WTC11 (cell line): Measurements from ENCODE around the gene MACROD2. TPM values are rescaled to one million over a fixed set of nuclear protein-coding genes. Genes with fewer than 3 reads are reported as not detected.

Source experiments
- ATAC-seq: fragments of 200-7000 bp; cut with Tn5 transposase; 2 replicates; pipeline ENCODE4 v1.10.0; 2021; ENCODE audit warnings: mild to moderate bottlenecking, moderate library complexity
- CTCF ChIA-PET: fragments of 300-600 bp; sonication (Branson Sonifier 250); formaldehyde crosslinking; loops from one replicate; lab custom pipeline; 2021; ENCODE audit warnings: antibody characterized with exemption; lab: Charles Lee
- POLR2A ChIA-PET: fragments of 350-600 bp; sonication (Branson Sonifier 250); formaldehyde crosslinking; loops from one replicate; lab custom pipeline; 2021; ENCODE audit warnings: antibody characterized with exemption; lab: Charles Lee
- DNase-seq: peaks from one replicate; pipeline ENCODE4 v3.0.0; 2021; ENCODE audit warnings: low spot score
- H3K27ac Mint-ChIP-seq: 2 replicates; pipeline ENCODE4 v1.8.0; 2021; ENCODE audit warnings: mixed read lengths
- H3K27me3 Mint-ChIP-seq: 2 replicates; pipeline ENCODE4 v1.8.0; 2021; ENCODE audit warnings: low read depth, mild to moderate bottlenecking, moderate library complexity, mixed read lengths
- H3K36me3 Mint-ChIP-seq: 2 replicates; pipeline ENCODE4 v1.8.0; 2021; ENCODE audit warnings: mixed read lengths
- H3K4me1 Mint-ChIP-seq: 2 replicates; pipeline ENCODE4 v1.8.0; 2022; ENCODE audit warnings: mixed read lengths
- H3K4me3 Mint-ChIP-seq: 2 replicates; pipeline ENCODE4 v1.8.0; 2021; ENCODE audit warnings: mild to moderate bottlenecking, moderate library complexity, mixed read lengths
- H3K9me3 Mint-ChIP-seq: 2 replicates; pipeline ENCODE4 v1.8.0; 2021; ENCODE audit warnings: mixed read lengths
- ELF4 ChIP-seq: sonication (generic); formaldehyde crosslinking; IDR thresholded peaks from 2 replicates; pipeline ENCODE4 v1.8.1; 2022; ENCODE audit warnings: low read depth, mild to moderate bottlenecking, moderate library complexity, missing genetic modification reagents
- EMX1 ChIP-seq: fragments of 250-450 bp; sonication (Bioruptor Pico); IDR thresholded peaks from 2 replicates; pipeline ENCODE4 v1.8.0; 2021; ENCODE audit warnings: mild to moderate bottlenecking
- FOXK1 ChIP-seq: sonication (generic); formaldehyde crosslinking; IDR thresholded peaks from 2 replicates; pipeline ENCODE4 v1.8.0; 2022; ENCODE audit warnings: mild to moderate bottlenecking, moderate library complexity, missing genetic modification reagents
- GTF2I ChIP-seq: fragments of 250-450 bp; sonication (Bioruptor Pico); conservative IDR thresholded peaks from 2 replicates; pipeline ENCODE4 v1.4.0; 2021; ENCODE audit warnings: mild to moderate bottlenecking
- KAT7 ChIP-seq: sonication (generic); formaldehyde crosslinking; IDR thresholded peaks from 2 replicates; pipeline ENCODE4 v1.8.1; 2023; ENCODE audit warnings: missing genetic modification reagents, mild to moderate bottlenecking, borderline replicate concordance
- NFATC4 ChIP-seq: fragments of 250-450 bp; sonication (Bioruptor Pico); IDR thresholded peaks from 2 replicates; pipeline ENCODE4 v1.9.0; 2021; ENCODE audit warnings: mild to moderate bottlenecking
- OVOL2 ChIP-seq: fragments of 250-450 bp; sonication (Bioruptor Pico); IDR thresholded peaks from 2 replicates; pipeline ENCODE4 v1.9.0; 2021; ENCODE audit warnings: mild to moderate bottlenecking, borderline replicate concordance
- ZNF138 ChIP-seq: sonication (generic); formaldehyde crosslinking; conservative IDR thresholded peaks from 2 replicates; pipeline ENCODE4 v1.8.1; 2022; ENCODE audit warnings: mild to moderate bottlenecking, moderate library complexity, missing genetic modification reagents
- ZNF396 ChIP-seq: fragments of 250-450 bp; sonication (Bioruptor Pico); IDR thresholded peaks from 2 replicates; pipeline ENCODE4 v1.8.0; 2021; ENCODE audit warnings: mild to moderate bottlenecking, moderate library complexity, borderline replicate concordance
- ZNF423 ChIP-seq: fragments of 250-450 bp; sonication (Bioruptor Pico); IDR thresholded peaks from 2 replicates; pipeline ENCODE4 v2.1.2; 2022; ENCODE audit warnings: mild to moderate bottlenecking, moderate library complexity
- total RNA-seq: library from RNA; stranded (reverse); gene quantifications from 3 replicates; pipeline ENCODE4 v1.2.3, GENCODE V29; 2021
- TF ChIP-seq, protein P1 (sequence below): fragments of 250-450 bp; sonication (Bioruptor Pico); IDR thresholded peaks from 2 replicates; pipeline ENCODE4 v1.9.0; 2021; ENCODE audit warnings: mild to moderate bottlenecking
- TF ChIP-seq, protein P2 (sequence below): fragments of 250-450 bp; sonication (Bioruptor Pico); IDR thresholded peaks from 2 replicates; pipeline ENCODE4 v1.8.0; 2021; ENCODE audit warnings: mild to moderate bottlenecking
- TF ChIP-seq, protein P3 (sequence below): fragments of 250-450 bp; sonication (Bioruptor Pico); IDR thresholded peaks from 2 replicates; pipeline ENCODE4 v1.9.0; 2021; ENCODE audit warnings: moderate library complexity, mild to moderate bottlenecking, inconsistent platforms, borderline replicate concordance
- TF ChIP-seq, protein P4 (sequence below): fragments of 250-450 bp; sonication (Bioruptor Pico); IDR thresholded peaks from 2 replicates; pipeline ENCODE4 v1.9.0; 2021; ENCODE audit warnings: mild to moderate bottlenecking
- TF ChIP-seq, protein P5 (sequence below): sonication (generic); formaldehyde crosslinking; IDR thresholded peaks from 2 replicates; pipeline ENCODE4 v1.8.1; 2023; ENCODE audit warnings: mild to moderate bottlenecking, missing genetic modification reagents, moderate library complexity
- TF ChIP-seq, protein P6 (sequence below): sonication (generic); formaldehyde crosslinking; IDR thresholded peaks from 2 replicates; pipeline ENCODE4 v1.8.0; 2022; ENCODE audit warnings: mild to moderate bottlenecking, missing genetic modification reagents
- TF ChIP-seq, protein P7 (sequence below): sonication (generic); formaldehyde crosslinking; IDR thresholded peaks from 2 replicates; pipeline ENCODE4 v1.8.1; 2023; ENCODE audit warnings: mild to moderate bottlenecking, missing genetic modification reagents
- TF ChIP-seq, protein P8 (sequence below): sonication (generic); formaldehyde crosslinking; IDR thresholded peaks from 2 replicates; pipeline ENCODE4 v1.8.1; 2023; ENCODE audit warnings: mild to moderate bottlenecking, missing genetic modification reagents

MACROD2 gene
- total RNA-seq, 1 experiment from 2014 or later = 4.1 TPM

DNA sequence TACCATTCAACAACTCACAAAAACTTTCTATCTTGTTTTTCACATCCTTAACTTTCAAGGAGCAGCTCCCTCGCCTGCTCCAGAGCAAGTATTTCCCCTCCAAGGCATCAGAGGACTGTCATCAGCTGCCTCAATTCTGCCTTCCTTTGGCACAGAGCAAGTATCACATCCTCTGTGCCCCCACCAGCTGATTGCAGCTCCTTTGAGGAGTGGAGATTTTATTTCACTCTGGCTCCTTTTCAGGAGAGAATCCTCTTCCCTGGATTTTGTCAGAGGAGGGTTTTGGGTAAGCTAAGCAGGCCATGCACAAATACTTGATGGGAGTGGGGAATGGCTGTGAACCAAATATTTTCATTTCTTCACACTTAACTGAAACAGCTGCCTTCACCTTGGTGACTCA, 952.6 kb downstream of the MACROD2 start:
- Mint-ChIP-seq H3K4me1 (peaks cover 58% of the 10 kb centered on the region), H3K27me3 (no peaks in the 10 kb centered on the region), H3K4me3 (no peak overlapping the region), H3K36me3 (no peaks in the 10 kb centered on the region), H3K9me3 (peaks cover 6% of the 10 kb centered on the region), H3K27ac (peak overlapping the region; percentile 70)
- no peak for TF ChIP-seq ZNF423 (CRISPR knock-in tag)
- TF ChIP-seq, protein P1, sequence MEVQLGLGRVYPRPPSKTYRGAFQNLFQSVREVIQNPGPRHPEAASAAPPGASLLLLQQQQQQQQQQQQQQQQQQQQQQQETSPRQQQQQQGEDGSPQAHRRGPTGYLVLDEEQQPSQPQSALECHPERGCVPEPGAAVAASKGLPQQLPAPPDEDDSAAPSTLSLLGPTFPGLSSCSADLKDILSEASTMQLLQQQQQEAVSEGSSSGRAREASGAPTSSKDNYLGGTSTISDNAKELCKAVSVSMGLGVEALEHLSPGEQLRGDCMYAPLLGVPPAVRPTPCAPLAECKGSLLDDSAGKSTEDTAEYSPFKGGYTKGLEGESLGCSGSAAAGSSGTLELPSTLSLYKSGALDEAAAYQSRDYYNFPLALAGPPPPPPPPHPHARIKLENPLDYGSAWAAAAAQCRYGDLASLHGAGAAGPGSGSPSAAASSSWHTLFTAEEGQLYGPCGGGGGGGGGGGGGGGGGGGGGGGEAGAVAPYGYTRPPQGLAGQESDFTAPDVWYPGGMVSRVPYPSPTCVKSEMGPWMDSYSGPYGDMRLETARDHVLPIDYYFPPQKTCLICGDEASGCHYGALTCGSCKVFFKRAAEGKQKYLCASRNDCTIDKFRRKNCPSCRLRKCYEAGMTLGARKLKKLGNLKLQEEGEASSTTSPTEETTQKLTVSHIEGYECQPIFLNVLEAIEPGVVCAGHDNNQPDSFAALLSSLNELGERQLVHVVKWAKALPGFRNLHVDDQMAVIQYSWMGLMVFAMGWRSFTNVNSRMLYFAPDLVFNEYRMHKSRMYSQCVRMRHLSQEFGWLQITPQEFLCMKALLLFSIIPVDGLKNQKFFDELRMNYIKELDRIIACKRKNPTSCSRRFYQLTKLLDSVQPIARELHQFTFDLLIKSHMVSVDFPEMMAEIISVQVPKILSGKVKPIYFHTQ (CRISPR knock-in tag) = no peak
- TF ChIP-seq, protein P2, sequence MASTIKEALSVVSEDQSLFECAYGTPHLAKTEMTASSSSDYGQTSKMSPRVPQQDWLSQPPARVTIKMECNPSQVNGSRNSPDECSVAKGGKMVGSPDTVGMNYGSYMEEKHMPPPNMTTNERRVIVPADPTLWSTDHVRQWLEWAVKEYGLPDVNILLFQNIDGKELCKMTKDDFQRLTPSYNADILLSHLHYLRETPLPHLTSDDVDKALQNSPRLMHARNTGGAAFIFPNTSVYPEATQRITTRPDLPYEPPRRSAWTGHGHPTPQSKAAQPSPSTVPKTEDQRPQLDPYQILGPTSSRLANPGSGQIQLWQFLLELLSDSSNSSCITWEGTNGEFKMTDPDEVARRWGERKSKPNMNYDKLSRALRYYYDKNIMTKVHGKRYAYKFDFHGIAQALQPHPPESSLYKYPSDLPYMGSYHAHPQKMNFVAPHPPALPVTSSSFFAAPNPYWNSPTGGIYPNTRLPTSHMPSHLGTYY (CRISPR knock-in tag) = no peak
- TF ChIP-seq OVOL2 = no peak
- TF ChIP-seq, protein P3, sequence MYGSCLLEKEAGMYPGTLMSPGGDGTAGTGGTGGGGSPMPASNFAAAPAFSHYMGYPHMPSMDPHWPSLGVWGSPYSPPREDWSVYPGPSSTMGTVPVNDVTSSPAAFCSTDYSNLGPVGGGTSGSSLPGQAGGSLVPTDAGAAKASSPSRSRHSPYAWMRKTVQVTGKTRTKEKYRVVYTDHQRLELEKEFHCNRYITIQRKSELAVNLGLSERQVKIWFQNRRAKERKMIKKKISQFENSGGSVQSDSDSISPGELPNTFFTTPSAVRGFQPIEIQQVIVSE (CRISPR knock-in tag) = no peak
- TF ChIP-seq ZNF138 (CRISPR knock-in tag) = no peak
- TF ChIP-seq, protein P4, sequence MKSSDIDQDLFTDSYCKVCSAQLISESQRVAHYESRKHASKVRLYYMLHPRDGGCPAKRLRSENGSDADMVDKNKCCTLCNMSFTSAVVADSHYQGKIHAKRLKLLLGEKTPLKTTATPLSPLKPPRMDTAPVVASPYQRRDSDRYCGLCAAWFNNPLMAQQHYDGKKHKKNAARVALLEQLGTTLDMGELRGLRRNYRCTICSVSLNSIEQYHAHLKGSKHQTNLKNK (CRISPR knock-in tag) = no peak
- TF ChIP-seq, protein P5, sequence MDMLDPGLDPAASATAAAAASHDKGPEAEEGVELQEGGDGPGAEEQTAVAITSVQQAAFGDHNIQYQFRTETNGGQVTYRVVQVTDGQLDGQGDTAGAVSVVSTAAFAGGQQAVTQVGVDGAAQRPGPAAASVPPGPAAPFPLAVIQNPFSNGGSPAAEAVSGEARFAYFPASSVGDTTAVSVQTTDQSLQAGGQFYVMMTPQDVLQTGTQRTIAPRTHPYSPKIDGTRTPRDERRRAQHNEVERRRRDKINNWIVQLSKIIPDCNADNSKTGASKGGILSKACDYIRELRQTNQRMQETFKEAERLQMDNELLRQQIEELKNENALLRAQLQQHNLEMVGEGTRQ (CRISPR knock-in tag) = no peak
- TF ChIP-seq NFATC4 (CRISPR knock-in tag) = no peak
- TF ChIP-seq GTF2I (CRISPR knock-in tag) = no peak
- TF ChIP-seq ELF4 = no peak
- no peak for TF ChIP-seq FOXK1
- TF ChIP-seq, protein P6, sequence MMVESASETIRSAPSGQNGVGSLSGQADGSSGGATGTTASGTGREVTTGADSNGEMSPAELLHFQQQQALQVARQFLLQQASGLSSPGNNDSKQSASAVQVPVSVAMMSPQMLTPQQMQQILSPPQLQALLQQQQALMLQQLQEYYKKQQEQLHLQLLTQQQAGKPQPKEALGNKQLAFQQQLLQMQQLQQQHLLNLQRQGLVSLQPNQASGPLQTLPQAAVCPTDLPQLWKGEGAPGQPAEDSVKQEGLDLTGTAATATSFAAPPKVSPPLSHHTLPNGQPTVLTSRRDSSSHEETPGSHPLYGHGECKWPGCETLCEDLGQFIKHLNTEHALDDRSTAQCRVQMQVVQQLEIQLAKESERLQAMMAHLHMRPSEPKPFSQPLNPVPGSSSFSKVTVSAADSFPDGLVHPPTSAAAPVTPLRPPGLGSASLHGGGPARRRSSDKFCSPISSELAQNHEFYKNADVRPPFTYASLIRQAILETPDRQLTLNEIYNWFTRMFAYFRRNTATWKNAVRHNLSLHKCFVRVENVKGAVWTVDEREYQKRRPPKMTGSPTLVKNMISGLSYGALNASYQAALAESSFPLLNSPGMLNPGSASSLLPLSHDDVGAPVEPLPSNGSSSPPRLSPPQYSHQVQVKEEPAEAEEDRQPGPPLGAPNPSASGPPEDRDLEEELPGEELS (CRISPR knock-in tag) = no peak
- TF ChIP-seq KAT7 (CRISPR knock-in tag) = no peak
- TF ChIP-seq, protein P7, sequence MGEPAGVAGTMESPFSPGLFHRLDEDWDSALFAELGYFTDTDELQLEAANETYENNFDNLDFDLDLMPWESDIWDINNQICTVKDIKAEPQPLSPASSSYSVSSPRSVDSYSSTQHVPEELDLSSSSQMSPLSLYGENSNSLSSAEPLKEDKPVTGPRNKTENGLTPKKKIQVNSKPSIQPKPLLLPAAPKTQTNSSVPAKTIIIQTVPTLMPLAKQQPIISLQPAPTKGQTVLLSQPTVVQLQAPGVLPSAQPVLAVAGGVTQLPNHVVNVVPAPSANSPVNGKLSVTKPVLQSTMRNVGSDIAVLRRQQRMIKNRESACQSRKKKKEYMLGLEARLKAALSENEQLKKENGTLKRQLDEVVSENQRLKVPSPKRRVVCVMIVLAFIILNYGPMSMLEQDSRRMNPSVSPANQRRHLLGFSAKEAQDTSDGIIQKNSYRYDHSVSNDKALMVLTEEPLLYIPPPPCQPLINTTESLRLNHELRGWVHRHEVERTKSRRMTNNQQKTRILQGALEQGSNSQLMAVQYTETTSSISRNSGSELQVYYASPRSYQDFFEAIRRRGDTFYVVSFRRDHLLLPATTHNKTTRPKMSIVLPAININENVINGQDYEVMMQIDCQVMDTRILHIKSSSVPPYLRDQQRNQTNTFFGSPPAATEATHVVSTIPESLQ (CRISPR knock-in tag) = no peak
- no peak for TF ChIP-seq EMX1 (CRISPR knock-in tag)
- TF ChIP-seq, protein P8, sequence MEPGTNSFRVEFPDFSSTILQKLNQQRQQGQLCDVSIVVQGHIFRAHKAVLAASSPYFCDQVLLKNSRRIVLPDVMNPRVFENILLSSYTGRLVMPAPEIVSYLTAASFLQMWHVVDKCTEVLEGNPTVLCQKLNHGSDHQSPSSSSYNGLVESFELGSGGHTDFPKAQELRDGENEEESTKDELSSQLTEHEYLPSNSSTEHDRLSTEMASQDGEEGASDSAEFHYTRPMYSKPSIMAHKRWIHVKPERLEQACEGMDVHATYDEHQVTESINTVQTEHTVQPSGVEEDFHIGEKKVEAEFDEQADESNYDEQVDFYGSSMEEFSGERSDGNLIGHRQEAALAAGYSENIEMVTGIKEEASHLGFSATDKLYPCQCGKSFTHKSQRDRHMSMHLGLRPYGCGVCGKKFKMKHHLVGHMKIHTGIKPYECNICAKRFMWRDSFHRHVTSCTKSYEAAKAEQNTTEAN (CRISPR knock-in tag) = no peak
- TF ChIP-seq ZNF396 (CRISPR knock-in tag) = no peak
- DNase-seq (no peak), ATAC-seq (peak; percentile 16; the same call in 1 of the 2 replicates)
- ChIA-PET CTCF (interaction anchor here (0.9 to 2.1 kb wide), 5 partner anchors 29 to 611 kb away, joined by 3 to 5 read pairs (median 3); partner anchors contain the start of gene FLRT3), POLR2A (no interaction called here)
